ENCODE measurements around the gene ZFYVE19.

Gene ZFYVE19

GRCh38 chr15:40771242-40771641 lies 35.6 kb upstream of the ZFYVE19 start:
- no peak overlapping the region for H3K4me3 ChIP-seq (ENCODE audit: low read depth, low read length)
- no peak for TF ChIP-seq CTCF (IDR thresholded peaks at IDR 0.05; ENCODE audit: low read depth, low read length)

- TF ChIP-seq CTCF (IDR thresholded peaks at IDR 0.05; ENCODE audit: low read depth, low read length): no peak
These were observed 34.9 kb upstream of the ZFYVE19 start for GRCh38 chr15:40772014-40772413.

GRCh38 chr15:40773496-40773895 lies 33.4 kb upstream of the ZFYVE19 start:
- no peak for TF ChIP-seq CTCF (IDR thresholded peaks at IDR 0.05; ENCODE audit: low read depth, low read length)
- no peak overlapping the region for H3K4me3 ChIP-seq (ENCODE audit: low read depth, low read length)

More at GRCh38 chr15:40772014-40772413, 34.9 kb upstream of the ZFYVE19 start:
- no peak overlapping the region for H3K4me3 ChIP-seq (ENCODE audit: low read depth, low read length)

GRCh38 chr15:40773902-40774301 lies 33.0 kb upstream of the ZFYVE19 start:
- TF ChIP-seq CTCF (IDR thresholded peaks at IDR 0.05; ENCODE audit: low read depth, low read length): no peak
- no peak overlapping the region for H3K4me3 ChIP-seq (ENCODE audit: low read depth, low read length)

- TF ChIP-seq CTCF (IDR thresholded peaks at IDR 0.05; ENCODE audit: low read depth, low read length): no peak
- H3K4me3 ChIP-seq (ENCODE audit: low read depth, low read length): no peak overlapping the region
These were observed 31.9 kb upstream of the ZFYVE19 start for GRCh38 chr15:40775007-40775406.

- TF ChIP-seq CTCF (IDR thresholded peaks at IDR 0.05; ENCODE audit: low read depth, low read length): no peak
- no peak overlapping the region for H3K4me3 ChIP-seq (ENCODE audit: low read depth, low read length)
These were observed 31.0 kb upstream of the ZFYVE19 start for GRCh38 chr15:40775740-40776536.

GRCh38 chr15:40776537-40777141 lies 30.2 kb upstream of the ZFYVE19 start:
- no peak for TF ChIP-seq CTCF (IDR thresholded peaks at IDR 0.05; ENCODE audit: low read depth, low read length)
- H3K4me3 ChIP-seq (ENCODE audit: low read depth, low read length): no peak overlapping the region
